Measurements from ENCODE around the gene PIWIL1.

- TF ChIP-seq POLR2AphosphoS5 (IDR thresholded peaks at IDR 0.05) (no peak), CTCF (IDR thresholded peaks at IDR 0.05) (no peak), POLR2A (IDR thresholded peaks at IDR 0.05) (no peak)
Observed at GRCh38 chr12:130308393-130308792, 29.3 kb upstream of the PIWIL1 start.

Data from transverse colon (tissue), 4 donors.